NCI-H2196 (cell line): ENCODE results near the gene USF2.

Experiments
- DNase-seq: peaks from one replicate; lab custom pipeline; 2025; ENCODE audit not compliant: unreplicated experiment; lab: John Stamatoyannopoulos, UW

Gene USF2

DNA sequence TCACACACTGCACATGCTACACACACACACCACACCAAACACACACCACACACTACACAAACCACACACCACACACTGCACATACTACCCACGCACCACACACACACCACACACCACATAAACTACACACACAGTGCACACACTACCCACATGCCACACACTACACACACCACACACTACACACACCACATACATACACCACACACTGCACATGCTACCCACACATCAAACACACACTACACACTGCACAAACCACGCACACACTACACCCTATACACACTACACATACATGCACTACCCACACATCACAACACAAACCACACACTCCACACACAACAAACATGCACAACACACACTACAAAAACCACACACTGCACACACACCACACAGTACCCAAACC lies 29.2 kb downstream of the USF2 start:
- no peak for DNase-seq

DNA sequence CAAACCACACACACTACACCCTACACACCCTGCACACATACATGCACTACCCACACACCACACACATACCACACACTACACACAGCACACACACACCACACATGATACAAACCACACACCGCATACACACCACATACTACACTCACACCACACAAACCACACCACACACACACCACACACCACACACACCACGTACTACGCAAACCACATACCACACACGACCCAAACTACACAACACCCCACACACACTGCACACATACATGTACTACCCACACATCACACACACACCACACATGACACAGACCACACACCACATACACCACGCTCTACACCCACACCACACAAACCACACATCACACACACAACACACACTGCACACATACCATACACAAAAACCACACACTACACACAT lies 29.8 kb downstream of the USF2 start:
- DNase-seq = no peak

DNA sequence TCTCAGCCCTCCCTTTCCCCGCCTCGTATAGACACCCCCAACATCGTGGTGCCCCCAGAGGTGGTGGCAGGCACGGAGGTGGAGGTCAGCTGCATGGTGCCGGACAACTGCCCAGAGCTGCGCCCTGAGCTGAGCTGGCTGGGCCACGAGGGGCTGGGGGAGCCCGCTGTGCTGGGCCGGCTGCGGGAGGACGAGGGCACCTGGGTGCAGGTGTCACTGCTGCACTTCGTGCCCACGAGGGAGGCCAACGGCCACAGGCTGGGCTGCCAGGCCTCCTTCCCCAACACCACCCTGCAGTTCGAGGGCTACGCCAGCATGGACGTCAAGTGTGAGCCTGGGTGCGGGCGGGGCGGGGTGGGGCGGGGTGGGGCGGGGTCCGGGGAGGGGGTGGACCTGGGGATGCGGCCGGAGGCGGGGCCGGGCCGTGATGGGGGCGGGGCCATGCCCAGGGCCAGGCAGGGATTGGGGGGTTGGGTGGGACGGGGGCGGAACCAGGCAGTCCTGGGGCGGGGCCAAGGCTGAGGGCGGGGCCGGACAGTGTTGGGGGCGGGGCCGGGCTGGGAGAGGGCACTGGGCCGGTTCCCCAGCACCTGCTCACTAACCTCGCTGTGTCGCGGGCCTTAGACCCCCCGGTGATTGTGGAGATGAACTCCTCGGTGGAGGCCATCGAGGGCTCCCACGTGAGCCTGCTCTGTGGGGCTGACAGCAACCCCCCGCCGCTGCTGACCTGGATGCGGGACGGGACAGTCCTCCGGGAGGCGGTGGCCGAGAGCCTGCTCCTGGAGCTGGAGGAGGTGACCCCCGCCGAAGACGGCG lies 31.0 kb downstream of the USF2 start:
- peak; percentile 59 for DNase-seq

DNA sequence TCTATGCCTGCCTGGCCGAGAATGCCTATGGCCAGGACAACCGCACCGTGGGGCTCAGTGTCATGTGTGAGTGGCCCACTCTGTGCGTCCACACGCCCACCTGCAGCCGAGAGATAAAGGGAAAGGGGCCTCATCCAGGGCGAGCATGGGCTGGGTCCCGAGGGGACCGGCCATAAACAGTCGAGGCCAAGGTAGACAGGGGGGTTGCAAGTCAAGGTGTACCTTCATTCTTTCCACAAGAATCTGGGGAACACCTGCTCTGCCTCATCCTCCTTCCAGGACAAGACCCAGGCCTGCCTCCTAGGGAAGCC lies 31.5 kb downstream of the USF2 start:
- DNase-seq = no peak

DNA sequence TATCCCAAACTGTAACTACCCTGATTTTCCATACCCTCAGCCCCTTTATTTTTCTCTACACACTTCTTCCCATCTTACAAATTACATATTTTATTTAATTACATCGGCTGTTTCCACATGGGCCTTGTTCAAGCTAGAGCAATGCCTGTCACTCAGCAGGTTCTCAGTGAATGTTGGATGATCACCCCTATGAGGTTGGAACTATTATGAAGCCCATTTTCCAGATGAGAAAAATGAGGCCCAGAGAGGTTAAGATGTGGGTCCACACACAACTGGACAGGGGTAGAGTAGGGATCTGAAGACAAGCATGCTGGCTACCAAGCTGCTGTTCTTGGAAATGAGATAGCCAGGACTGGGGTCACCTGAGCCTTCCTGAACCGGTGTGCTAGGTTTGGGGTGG lies 33.2 kb downstream of the USF2 start:
- no peak for DNase-seq

DNA sequence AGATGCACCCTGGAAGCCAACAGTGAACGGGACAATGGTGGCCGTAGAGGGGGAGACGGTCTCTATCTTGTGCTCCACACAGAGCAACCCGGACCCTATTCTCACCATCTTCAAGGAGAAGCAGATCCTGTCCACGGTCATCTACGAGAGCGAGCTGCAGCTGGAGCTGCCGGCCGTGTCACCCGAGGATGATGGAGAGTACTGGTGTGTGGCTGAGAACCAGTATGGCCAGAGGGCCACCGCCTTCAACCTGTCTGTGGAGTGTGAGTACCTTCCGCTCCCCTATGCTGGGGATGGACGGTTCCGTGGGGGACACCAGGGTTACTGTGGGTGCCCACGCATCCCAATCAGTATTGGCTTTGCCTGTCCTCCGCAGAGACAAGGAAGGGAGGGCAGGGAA lies 33.7 kb downstream of the USF2 start:
- DNase-seq = no peak

DNA sequence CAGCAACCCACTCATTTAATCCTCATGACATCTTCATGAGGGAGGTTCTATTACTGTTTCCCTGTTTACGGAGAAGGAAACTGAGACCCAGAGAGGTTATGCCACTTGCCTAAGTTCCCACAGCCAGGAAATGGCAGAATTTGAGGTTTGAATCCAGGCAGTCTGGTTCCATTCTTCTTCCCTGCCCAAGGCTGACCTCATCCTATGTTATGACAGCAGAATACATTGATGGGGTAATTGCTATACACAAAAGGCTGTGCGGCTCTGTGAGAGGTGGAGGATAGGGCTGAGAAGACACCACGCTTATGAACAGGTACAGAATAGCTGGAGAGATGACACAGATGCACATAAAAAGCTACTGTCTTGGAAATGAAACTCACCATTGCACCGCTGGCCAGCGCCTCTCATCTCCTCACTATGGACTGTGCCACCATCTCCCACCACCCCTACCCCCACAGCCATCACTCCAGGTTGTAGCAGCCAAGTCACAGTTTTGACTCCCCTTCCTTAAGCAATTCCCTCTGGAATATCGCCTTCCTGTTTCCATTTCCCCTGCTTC lies 34.7 kb downstream of the USF2 start:
- no peak for DNase-seq

DNA sequence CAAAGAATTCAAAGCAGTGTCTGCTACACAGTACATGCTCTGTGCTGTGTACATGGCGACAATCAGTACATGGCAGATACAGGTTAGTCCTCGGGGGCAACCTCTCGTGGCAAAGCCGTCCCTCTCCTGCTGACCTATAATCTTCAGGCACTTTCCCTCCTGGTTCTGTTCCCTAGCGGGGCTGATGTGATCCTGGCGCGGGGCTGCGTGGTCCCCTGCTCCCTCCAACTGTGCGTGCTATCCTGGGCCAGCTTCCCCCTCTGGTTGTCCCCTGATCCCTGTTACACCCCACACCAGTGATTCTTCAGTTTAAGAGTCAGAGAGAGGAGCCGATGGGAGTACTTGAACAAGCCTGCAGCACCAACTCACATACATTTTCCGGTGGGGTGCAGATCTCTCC lies 35.3 kb downstream of the USF2 start:
- no peak for DNase-seq

DNA sequence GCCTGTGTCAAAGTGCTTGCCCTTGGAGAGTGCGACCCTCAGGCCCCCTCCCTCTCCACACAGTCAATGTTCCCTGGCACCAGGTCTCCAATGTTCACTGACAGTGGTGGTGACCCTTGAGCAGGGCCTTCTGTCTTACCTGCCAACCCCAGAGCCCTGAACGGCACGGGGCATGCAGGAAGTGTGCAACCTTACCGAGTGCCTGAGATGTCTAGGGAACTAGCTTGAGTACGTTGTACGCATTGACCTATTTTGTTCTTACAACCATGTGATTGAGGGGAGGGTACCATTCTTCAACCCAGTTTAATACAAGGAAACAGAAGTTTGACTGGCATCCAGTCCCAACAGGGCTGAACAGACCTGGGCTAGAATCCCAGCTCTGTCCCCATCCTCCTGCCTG lies 36.4 kb downstream of the USF2 start:
- DNase-seq = no peak

DNA sequence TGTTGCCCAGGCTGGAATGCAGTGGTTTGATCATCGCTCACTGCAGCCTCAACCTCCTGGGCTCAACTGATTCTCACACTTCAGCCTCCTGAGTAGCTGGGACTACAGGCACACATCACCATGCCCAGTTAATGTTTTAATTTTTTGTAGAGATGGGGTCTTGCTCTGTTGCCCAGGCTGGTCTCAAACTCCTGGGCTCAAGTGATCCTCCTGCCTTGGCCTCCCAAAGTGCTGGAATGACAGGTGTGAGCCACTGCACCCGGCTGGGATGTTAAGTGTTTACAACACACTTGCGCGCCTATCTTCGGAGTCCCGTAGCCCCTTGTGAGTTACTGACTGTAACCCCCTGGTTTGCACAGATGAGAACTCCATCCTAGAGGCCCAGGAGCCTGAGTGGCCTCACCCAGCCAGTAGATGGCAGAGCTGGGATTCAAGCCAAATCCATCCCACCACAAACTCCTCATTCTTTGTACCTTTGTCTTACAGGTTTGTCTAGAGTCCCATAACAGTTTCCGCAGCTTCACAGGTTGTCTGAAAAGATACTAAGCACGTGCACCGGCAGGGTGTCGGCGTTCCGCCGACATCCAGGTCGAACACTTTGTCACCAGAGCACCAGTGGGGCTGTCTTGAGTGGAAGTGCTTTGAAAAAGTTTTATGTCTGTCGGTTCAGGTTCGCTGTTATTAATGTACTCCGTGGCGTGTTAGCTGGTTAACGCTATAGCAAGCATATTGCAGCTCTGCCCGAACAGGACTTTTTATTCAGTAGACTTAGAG lies 37.9 kb downstream of the USF2 start:
- no peak for DNase-seq

DNA sequence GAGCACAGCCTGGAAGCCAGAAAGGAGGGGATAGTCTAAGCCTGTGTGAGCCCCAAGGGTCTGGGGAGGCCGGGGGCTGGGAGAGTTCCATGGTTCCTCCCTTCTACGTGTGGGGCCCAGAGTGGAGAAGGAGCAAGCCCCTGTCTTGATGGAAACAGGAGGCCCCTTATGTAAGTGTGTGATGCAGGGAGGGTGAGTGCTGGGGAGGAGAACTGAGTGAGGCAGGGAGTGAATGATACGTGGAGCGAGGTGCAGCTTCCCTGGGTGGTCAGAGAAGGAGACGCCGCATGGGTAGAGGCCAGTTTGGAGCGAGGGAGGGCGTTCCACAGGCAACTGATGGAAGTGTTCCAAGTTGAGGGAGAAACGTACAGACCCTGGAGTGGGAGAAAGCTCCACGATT lies 39.2 kb downstream of the USF2 start:
- no peak for DNase-seq

DNA sequence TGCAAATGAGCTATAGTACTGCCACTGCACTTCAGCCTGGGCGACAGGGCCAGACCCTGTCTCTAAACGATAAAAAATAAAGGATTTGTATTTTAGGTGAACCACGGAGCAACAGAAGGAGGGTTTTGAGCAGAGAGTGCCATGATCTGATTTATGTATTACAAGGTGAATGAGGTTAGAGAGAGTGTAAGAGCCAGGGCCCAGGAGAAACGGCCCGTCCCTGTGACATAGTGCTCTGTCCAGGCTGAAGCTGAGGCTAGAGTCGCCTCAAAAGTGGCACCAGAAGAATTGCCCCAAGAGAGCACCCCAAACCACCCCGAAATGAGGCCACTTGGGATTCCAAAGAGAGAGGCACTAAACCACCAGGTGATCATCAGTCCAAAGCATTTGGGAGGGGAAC lies 40.1 kb downstream of the USF2 start:
- no peak for DNase-seq

DNA sequence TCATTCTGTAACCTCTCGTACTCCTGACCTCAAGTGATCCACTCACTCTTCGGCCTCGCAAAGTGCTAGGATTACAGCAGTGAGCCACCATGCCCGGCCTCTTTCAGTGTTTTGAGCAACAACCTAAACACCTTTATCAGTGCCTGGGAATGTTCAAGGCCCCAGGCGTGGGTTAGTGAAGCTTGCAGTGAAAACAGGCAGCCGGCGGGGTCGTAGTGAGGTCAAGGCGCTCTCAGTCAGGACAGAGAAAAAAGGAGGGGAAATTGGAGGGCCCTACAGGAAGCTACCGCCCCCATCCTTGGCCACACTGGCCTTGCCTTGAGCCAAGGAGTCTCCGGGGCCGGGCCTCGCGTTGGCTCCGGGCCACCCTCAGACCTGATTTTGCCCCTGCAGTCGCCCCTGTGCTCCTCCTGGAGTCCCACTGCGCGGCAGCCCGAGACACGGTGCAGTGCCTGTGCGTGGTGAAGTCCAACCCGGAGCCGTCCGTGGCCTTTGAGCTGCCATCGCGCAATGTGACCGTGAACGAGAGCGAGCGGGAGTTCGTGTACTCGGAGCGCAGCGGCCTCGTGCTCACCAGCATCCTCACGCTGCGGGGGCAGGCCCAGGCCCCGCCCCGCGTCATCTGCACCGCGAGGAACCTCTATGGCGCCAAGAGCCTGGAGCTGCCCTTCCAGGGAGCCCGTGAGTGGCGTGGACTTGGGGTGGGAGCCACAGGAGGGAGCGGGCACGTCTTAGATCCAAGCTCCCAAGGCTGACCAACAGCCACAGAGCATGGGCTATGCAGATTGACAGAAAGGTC lies 40.9 kb downstream of the USF2 start:
- DNase-seq = no peak

DNA sequence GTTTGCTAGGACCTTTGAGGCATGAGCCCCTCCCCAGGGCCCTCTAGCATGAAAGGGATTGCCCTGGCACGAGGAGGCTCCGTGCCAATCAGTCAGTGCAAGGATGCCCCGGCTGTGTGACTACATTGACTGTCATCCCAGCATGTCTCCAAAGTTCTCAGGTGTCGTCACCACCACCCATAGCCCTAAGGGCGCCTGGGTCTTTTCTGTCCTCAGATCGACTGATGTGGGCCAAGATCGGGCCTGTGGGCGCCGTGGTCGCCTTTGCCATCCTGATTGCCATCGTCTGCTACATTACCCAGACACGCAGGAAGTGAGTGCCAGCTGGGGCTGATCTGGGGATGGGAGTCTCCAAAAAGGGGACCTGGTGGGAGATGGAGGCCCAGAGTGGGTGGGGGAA lies 41.6 kb downstream of the USF2 start:
- DNase-seq = no peak

DNA sequence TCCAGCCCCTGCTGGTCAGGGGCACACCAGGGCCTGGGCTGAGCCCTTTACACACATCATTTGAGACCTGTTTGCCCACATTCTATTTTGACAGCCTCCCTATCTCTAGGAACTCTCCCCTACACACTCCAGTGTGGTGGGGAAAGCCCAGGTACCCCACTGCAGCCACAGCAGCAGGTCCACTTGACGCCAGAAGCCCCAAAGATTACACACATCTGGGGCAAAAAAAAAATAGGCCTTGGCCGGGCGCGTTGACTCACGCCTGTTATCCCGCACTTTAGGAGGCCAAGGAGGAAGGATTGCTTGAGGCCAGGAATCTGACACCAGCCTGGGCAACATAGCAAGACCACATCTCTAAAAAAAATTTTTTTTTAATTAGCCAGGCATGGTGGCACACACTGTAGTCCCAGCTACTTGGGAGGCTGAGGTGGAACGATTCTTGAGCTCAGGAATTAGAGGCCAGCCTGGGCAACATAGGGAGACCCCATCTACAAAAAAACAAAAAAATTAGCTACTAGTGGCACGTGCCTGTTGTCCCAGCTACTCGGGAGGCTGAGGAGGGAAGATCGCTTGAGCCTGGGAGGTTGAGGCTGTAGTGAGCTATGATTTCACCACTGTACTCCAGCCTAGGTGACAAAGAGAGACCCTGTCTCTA lies 42.2 kb downstream of the USF2 start:
- no peak for DNase-seq

DNA sequence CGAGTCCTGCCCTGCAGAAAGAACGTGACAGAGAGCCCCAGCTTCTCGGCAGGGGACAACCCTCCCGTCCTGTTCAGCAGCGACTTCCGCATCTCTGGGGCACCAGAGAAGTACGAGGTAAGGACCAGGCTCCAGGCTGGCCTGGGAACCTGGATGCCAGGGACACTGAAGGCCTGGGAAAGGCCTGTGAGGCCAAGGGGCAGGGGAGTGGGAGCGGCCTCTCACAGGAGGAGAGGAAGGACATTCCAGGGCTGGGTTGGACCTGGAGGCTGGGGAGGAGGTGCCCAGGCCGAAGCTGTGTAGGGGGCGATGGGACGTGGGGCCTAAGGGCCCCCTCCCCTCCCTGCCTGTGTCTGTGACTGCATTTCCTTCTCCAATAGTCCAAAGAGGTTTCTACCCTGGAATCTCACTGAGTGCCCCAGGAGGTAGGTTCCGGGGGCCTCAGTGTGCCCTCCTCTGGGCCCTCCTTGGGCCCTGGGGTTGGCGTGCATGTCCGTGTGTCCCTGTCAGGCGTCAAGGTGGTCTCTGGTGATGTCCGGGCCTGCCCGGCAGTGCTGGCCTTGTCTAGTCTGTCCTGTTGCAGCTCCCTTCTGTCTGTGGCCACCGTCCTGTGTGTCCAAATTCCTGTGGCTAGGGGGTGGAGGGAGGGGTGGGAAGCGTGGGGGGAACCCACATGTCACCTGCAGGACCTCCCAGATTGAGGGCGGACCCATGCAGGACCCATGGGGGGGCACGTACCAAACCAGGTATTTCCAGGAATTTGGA lies 43.3 kb downstream of the USF2 start:
- no peak for DNase-seq

DNA sequence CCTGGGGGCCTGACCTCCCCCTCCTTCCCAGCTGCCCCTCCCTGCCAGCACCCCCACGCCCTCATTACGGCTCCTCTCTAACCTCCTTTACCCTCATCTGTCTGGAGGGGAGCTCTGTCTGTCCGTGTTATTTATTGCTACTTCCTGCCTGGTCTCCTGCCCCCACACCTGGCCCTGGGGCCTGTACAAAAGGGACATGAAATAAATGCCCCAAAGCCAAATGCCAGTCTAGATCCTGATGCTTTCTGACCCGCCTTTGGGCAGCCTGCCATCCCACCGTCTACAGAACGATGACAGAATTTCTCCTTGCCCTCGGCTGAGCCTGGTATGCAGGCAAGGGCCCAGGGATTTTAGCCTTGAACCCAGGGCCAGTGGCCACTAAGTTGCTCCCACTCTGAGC lies 44.8 kb downstream of the USF2 start:
- DNase-seq = no peak

DNA sequence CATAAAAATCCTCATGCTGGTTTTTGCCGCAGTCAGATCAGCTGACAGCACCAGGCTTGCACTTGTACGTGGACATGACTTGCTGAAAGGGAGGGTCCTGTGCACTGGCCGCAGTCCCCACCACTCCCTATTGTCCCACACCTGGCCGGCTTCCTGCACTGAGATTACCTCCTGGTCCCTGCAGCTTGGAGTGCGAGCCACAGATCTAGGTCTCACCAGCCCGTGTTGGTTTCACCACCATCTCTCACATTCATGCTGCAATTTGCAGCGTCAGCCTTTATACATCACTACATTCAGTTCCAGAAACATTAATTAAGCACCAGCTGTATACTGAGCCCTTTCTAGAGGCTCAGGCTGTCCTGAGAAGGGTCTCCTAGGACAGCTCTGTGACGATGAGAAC lies 45.3 kb downstream of the USF2 start:
- no peak for DNase-seq

DNA sequence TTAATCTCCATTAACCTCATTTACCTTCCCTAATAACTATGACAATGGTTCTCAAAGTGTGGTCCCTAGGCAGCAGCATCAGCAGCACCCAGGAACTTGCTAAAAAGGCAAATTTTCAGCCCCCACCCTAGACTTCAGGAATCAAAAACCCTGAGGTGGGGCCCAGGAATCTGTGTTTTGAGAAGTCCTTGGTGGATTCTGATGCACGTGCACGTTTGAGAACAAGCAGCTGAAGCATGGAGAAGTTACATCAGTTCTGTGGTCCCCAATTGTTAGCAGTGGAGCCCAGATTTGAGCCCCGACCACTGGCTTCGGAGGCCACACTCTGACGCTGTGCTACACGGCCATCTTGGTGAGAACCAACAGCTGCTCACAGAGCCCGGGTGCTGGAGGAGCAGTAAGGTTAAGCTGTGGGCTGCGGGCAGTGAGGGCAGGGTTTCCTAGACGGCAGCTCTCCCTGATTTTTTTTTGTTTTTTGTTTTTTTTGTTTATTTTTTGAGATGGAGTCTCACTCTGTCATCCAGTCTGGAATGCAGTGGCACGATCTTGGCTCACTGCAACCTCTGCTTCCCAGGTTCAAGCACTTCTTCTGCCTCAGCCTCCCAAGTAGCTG lies 46.2 kb downstream of the USF2 start:
- DNase-seq = no peak

DNA sequence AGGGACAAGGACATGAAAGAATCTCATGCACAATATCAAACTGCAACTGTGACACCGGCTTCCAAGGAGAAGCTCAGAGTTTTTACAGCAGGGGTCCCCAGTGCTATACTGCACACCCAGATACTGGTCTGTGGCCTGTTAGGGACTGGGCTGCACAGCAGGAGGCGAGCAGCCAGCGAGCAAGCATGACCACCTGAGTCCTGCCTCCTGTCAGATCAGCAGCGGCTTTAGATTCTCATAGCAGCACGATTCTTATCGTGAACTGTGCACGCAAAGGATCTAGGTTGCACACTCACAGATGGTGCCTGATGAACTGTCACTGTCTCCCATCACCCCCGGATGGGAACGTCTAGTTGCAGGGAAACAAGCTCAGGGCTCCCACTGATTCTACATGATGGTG lies 47.1 kb downstream of the USF2 start:
- no peak for DNase-seq
